NCI-H1694 (cell line): ENCODE measurements around the gene KRT16.
"Not testable (repeated sequence)": the region's sequence is repeated elsewhere in the genome, so short reads cannot be mapped to it uniquely, and the experiment has no call there.

Experiments
- DNase-seq: peaks from one replicate; lab custom pipeline; 2025; lab: John Stamatoyannopoulos, UW

Gene KRT16

GRCh38 chr17:41647038-41647813 is 34.7 kb upstream of the KRT16 start:
- DNase-seq: no peak

GRCh38 chr17:41642252-41643156 is 29.9 kb upstream of the KRT16 start:
- no peak for DNase-seq

- DNase-seq: not testable (repeated sequence)
Measured at GRCh38 chr17:41640596-41640995, 28.0 kb upstream of the KRT16 start.

GRCh38 chr17:41639492-41640473 is 27.2 kb upstream of the KRT16 start:
- no peak for DNase-seq

GRCh38 chr17:41638941-41639340 is 26.4 kb upstream of the KRT16 start:
- no peak for DNase-seq

GRCh38 chr17:41638194-41638593 is 25.6 kb upstream of the KRT16 start:
- no peak for DNase-seq

- no peak for DNase-seq
Measured at GRCh38 chr17:41636652-41637051, 24.1 kb upstream of the KRT16 start.

- peak; percentile 82 for DNase-seq
Measured at GRCh38 chr17:41635121-41636097, 22.8 kb upstream of the KRT16 start.

GRCh38 chr17:41634639-41635038 is 22.1 kb upstream of the KRT16 start:
- DNase-seq: no peak

GRCh38 chr17:41633556-41634199 is 21.1 kb upstream of the KRT16 start:
- DNase-seq: no peak

GRCh38 chr17:41632482-41633105 is 20.0 kb upstream of the KRT16 start:
- no peak for DNase-seq

- no peak for DNase-seq
Measured at GRCh38 chr17:41631898-41632285, 19.3 kb upstream of the KRT16 start.

- DNase-seq: no peak
Measured at GRCh38 chr17:41631025-41631897, 18.7 kb upstream of the KRT16 start.

GRCh38 chr17:41629826-41630670 is 17.5 kb upstream of the KRT16 start:
- no peak for DNase-seq

- DNase-seq: no peak
Measured at GRCh38 chr17:41629316-41629715, 16.7 kb upstream of the KRT16 start.

GRCh38 chr17:41628621-41629255 is 16.2 kb upstream of the KRT16 start:
- DNase-seq: peak; percentile 12

- DNase-seq: not testable (repeated sequence)
Measured at GRCh38 chr17:41628073-41628370, 15.5 kb upstream of the KRT16 start.
